GM23338 (cell line): Measurements from ENCODE around the gene FCHSD1.

Experiments
- JUNB ChIP-seq: IDR thresholded peaks from one replicate; pipeline ENCODE4 v1.6.1; 2016; ENCODE audit warnings: antibody characterized with exemption; ENCODE audit not compliant: unreplicated experiment
- STAT1 ChIP-seq: IDR thresholded peaks from one replicate; pipeline ENCODE4 v1.6.1; 2016; ENCODE audit warnings: antibody characterized with exemption; ENCODE audit not compliant: unreplicated experiment

- no peak for TF ChIP-seq JUNB
- TF ChIP-seq STAT1: no peak
These were observed 52.5 kb downstream of the FCHSD1 start for GRCh38 chr5:141598391-141599345.
